Osteocyte (in vitro differentiated cells): ENCODE results near the gene OPRL1. TPM values are rescaled to one million over a fixed set of nuclear protein-coding genes. Genes with fewer than 3 reads are reported as not detected.

Experiments used
- DNase-seq: peaks from one replicate; pipeline ENCODE4 v3.0.0; 2021; ENCODE audit warnings: mixed read lengths; ENCODE audit not compliant: unreplicated experiment; ENCODE audit errors: extremely low spot score
- H3K27ac Mint-ChIP-seq: one replicate; pipeline ENCODE4 v1.8.0; 2021; ENCODE audit warnings: mild to moderate bottlenecking, mixed read lengths; ENCODE audit not compliant: unreplicated experiment
- H3K27me3 Mint-ChIP-seq: one replicate; pipeline ENCODE4 v1.8.0; 2021; ENCODE audit warnings: mixed read lengths; ENCODE audit not compliant: unreplicated experiment
- H3K36me3 Mint-ChIP-seq: one replicate; pipeline ENCODE4 v1.8.0; 2021; ENCODE audit warnings: mixed read lengths; ENCODE audit not compliant: unreplicated experiment
- H3K4me1 Mint-ChIP-seq: one replicate; pipeline ENCODE4 v1.8.0; 2021; ENCODE audit warnings: mixed read lengths; ENCODE audit not compliant: unreplicated experiment
- H3K4me3 Mint-ChIP-seq: one replicate; pipeline ENCODE4 v1.8.0; 2021; ENCODE audit warnings: mild to moderate bottlenecking, moderate library complexity, mixed read lengths; ENCODE audit not compliant: unreplicated experiment
- H3K9me3 Mint-ChIP-seq: one replicate; pipeline ENCODE4 v1.8.0; 2021; ENCODE audit warnings: mixed read lengths; ENCODE audit not compliant: unreplicated experiment
- CTCF ChIP-seq: fragments of 200-600 bp; sonication (generic); IDR thresholded peaks from 2 replicates; pipeline ENCODE4 v1.5.0; 2021; ENCODE audit warnings: antibody characterized with exemption, mild to moderate bottlenecking, moderate library complexity
- total RNA-seq: library from RNA; stranded (reverse); gene quantifications from 2 replicates; pipeline ENCODE4 v1.2.1, GENCODE V29; 2021

Gene OPRL1
- total RNA-seq, 1 donor from 2014 or later: 2.1 TPM

GRCh38 chr20:64074184-64074789, 5.6 kb upstream of the OPRL1 start:
- H3K4me3 Mint-ChIP-seq: no peak overlapping the region
- DNase-seq: no peak
- H3K4me1 Mint-ChIP-seq: peaks cover 9% of the 10 kb centered on the region
- no peaks in the 10 kb centered on the region for H3K9me3 Mint-ChIP-seq
- H3K36me3 Mint-ChIP-seq: peaks cover 5% of the 10 kb centered on the region
- H3K27ac Mint-ChIP-seq: no peak overlapping the region
- no peak for TF ChIP-seq CTCF
- no peaks in the 10 kb centered on the region for H3K27me3 Mint-ChIP-seq

GRCh38 chr20:64074963-64075362, 4.9 kb upstream of the OPRL1 start:
- no peaks in the 10 kb centered on the region for H3K9me3 Mint-ChIP-seq
- TF ChIP-seq CTCF: no peak
- DNase-seq: no peak

GRCh38 chr20:64075556-64075955, 4.3 kb upstream of the OPRL1 start:
- DNase-seq: no peak
- peaks cover 5% of the 10 kb centered on the region for H3K36me3 Mint-ChIP-seq
- H3K4me1 Mint-ChIP-seq: peaks cover 15% of the 10 kb centered on the region
- H3K4me3 Mint-ChIP-seq: no peak overlapping the region
- no peak overlapping the region for H3K27ac Mint-ChIP-seq
- TF ChIP-seq CTCF: no peak
- no peaks in the 10 kb centered on the region for H3K9me3 Mint-ChIP-seq
- H3K27me3 Mint-ChIP-seq: no peaks in the 10 kb centered on the region

More at GRCh38 chr20:64074963-64075362, 4.9 kb upstream of the OPRL1 start:
- peaks cover 5% of the 10 kb centered on the region for H3K36me3 Mint-ChIP-seq
- H3K4me1 Mint-ChIP-seq: peaks cover 9% of the 10 kb centered on the region
- no peak overlapping the region for H3K27ac Mint-ChIP-seq
- H3K27me3 Mint-ChIP-seq: no peaks in the 10 kb centered on the region
- no peak overlapping the region for H3K4me3 Mint-ChIP-seq

GRCh38 chr20:64076061-64076997, 3.6 kb upstream of the OPRL1 start:
- no peak for DNase-seq
- H3K4me3 Mint-ChIP-seq: no peak overlapping the region
- no peaks in the 10 kb centered on the region for H3K27me3 Mint-ChIP-seq
- H3K9me3 Mint-ChIP-seq: no peaks in the 10 kb centered on the region
- no peak for TF ChIP-seq CTCF
- H3K27ac Mint-ChIP-seq: no peak overlapping the region
- H3K4me1 Mint-ChIP-seq: peaks cover 17% of the 10 kb centered on the region
- peaks cover 5% of the 10 kb centered on the region for H3K36me3 Mint-ChIP-seq

GRCh38 chr20:64077094-64077493, 2.8 kb upstream of the OPRL1 start:
- DNase-seq: no peak
- Mint-ChIP-seq H3K27ac (no peak overlapping the region), H3K27me3 (no peaks in the 10 kb centered on the region), H3K4me1 (peaks cover 23% of the 10 kb centered on the region), H3K36me3 (peaks cover 5% of the 10 kb centered on the region), H3K4me3 (no peak overlapping the region), H3K9me3 (no peaks in the 10 kb centered on the region)
- no peak for TF ChIP-seq CTCF
